WTC11 (cell line): ENCODE measurements around the gene RANBP3. TPM values are rescaled to one million over a fixed set of nuclear protein-coding genes. Genes with fewer than 3 reads are reported as not detected.

Experiments used
- ATAC-seq: fragments of 200-7000 bp; cut with Tn5 transposase; 2 replicates; pipeline ENCODE4 v1.10.0; 2021; ENCODE audit warnings: mild to moderate bottlenecking, moderate library complexity
- CTCF ChIA-PET: fragments of 300-600 bp; sonication (Branson Sonifier 250); formaldehyde crosslinking; loops from one replicate; lab custom pipeline; 2021; ENCODE audit warnings: antibody characterized with exemption; lab: Charles Lee
- POLR2A ChIA-PET: fragments of 350-600 bp; sonication (Branson Sonifier 250); formaldehyde crosslinking; loops from one replicate; lab custom pipeline; 2021; ENCODE audit warnings: antibody characterized with exemption; lab: Charles Lee
- DNase-seq: peaks from one replicate; pipeline ENCODE4 v3.0.0; 2021; ENCODE audit warnings: low spot score
- H3K27ac Mint-ChIP-seq: 2 replicates; pipeline ENCODE4 v1.8.0; 2021; ENCODE audit warnings: mixed read lengths
- H3K27me3 Mint-ChIP-seq: 2 replicates; pipeline ENCODE4 v1.8.0; 2021; ENCODE audit warnings: low read depth, mild to moderate bottlenecking, moderate library complexity, mixed read lengths
- H3K36me3 Mint-ChIP-seq: 2 replicates; pipeline ENCODE4 v1.8.0; 2021; ENCODE audit warnings: mixed read lengths
- H3K4me1 Mint-ChIP-seq: 2 replicates; pipeline ENCODE4 v1.8.0; 2022; ENCODE audit warnings: mixed read lengths
- H3K4me3 Mint-ChIP-seq: 2 replicates; pipeline ENCODE4 v1.8.0; 2021; ENCODE audit warnings: mild to moderate bottlenecking, moderate library complexity, mixed read lengths
- H3K9me3 Mint-ChIP-seq: 2 replicates; pipeline ENCODE4 v1.8.0; 2021; ENCODE audit warnings: mixed read lengths
- AR ChIP-seq: fragments of 250-450 bp; sonication (Bioruptor Pico); IDR thresholded peaks from 2 replicates; pipeline ENCODE4 v1.9.0; 2021; ENCODE audit warnings: mild to moderate bottlenecking
- ARID4B ChIP-seq: sonication (generic); formaldehyde crosslinking; IDR thresholded peaks from 2 replicates; pipeline ENCODE4 v1.8.0; 2023; ENCODE audit warnings: missing genetic modification reagents, mild to moderate bottlenecking, borderline replicate concordance
- E2F4 ChIP-seq: sonication (generic); formaldehyde crosslinking; IDR thresholded peaks from 2 replicates; pipeline ENCODE4 v1.8.1; 2022; ENCODE audit warnings: low read depth, mild to moderate bottlenecking, moderate library complexity, missing genetic modification reagents, borderline replicate concordance
- FOXJ3 ChIP-seq: sonication (generic); formaldehyde crosslinking; IDR thresholded peaks from 2 replicates; pipeline ENCODE4 v1.9.0; 2021; ENCODE audit warnings: missing genetic modification reagents, mild to moderate bottlenecking, borderline replicate concordance
- FOXP4 ChIP-seq: sonication (generic); formaldehyde crosslinking; IDR thresholded peaks from 2 replicates; pipeline ENCODE4 v1.8.0; 2022; ENCODE audit warnings: mild to moderate bottlenecking, missing genetic modification reagents
- MLX ChIP-seq: sonication (generic); formaldehyde crosslinking; IDR thresholded peaks from 2 replicates; pipeline ENCODE4 v1.8.1; 2023; ENCODE audit warnings: mild to moderate bottlenecking, missing genetic modification reagents, moderate library complexity
- MXD4 ChIP-seq: fragments of 250-450 bp; sonication (Bioruptor Pico); IDR thresholded peaks from 2 replicates; pipeline ENCODE4 v1.8.0; 2021; ENCODE audit warnings: mild to moderate bottlenecking, moderate library complexity, borderline replicate concordance
- NFATC4 ChIP-seq: fragments of 250-450 bp; sonication (Bioruptor Pico); IDR thresholded peaks from 2 replicates; pipeline ENCODE4 v1.9.0; 2021; ENCODE audit warnings: mild to moderate bottlenecking
- NR1H2 ChIP-seq: sonication (generic); formaldehyde crosslinking; IDR thresholded peaks from 2 replicates; pipeline ENCODE4 v1.9.0; 2021; ENCODE audit warnings: mild to moderate bottlenecking, moderate library complexity, missing genetic modification reagents
- OVOL2 ChIP-seq: fragments of 250-450 bp; sonication (Bioruptor Pico); IDR thresholded peaks from 2 replicates; pipeline ENCODE4 v1.9.0; 2021; ENCODE audit warnings: mild to moderate bottlenecking, borderline replicate concordance
- STAT6 ChIP-seq: sonication (generic); formaldehyde crosslinking; conservative IDR thresholded peaks from 2 replicates; pipeline ENCODE4 v1.8.1; 2023; ENCODE audit warnings: mild to moderate bottlenecking, low read depth, missing genetic modification reagents, moderate library complexity
- ZBTB21 ChIP-seq: sonication (generic); formaldehyde crosslinking; IDR thresholded peaks from 2 replicates; pipeline ENCODE4 v1.8.1; 2023; ENCODE audit warnings: mild to moderate bottlenecking, missing genetic modification reagents, borderline replicate concordance
- ZNF263 ChIP-seq: sonication (generic); formaldehyde crosslinking; IDR thresholded peaks from 2 replicates; pipeline ENCODE4 v1.8.1; 2022; ENCODE audit warnings: low read depth, mild to moderate bottlenecking, moderate library complexity, missing genetic modification reagents
- ZNF281 ChIP-seq: sonication (generic); formaldehyde crosslinking; IDR thresholded peaks from 2 replicates; pipeline ENCODE4 v1.8.0; 2023; ENCODE audit warnings: mild to moderate bottlenecking, missing genetic modification reagents
- ZNF317 ChIP-seq: sonication (generic); formaldehyde crosslinking; IDR thresholded peaks from 2 replicates; pipeline ENCODE4 v1.8.1; 2023; ENCODE audit warnings: low read depth, mild to moderate bottlenecking, moderate library complexity, missing genetic modification reagents, borderline replicate concordance
- ZNF671 ChIP-seq: fragments of 250-450 bp; sonication (Bioruptor Pico); IDR thresholded peaks from 2 replicates; pipeline ENCODE4 v1.8.0; 2021; ENCODE audit warnings: mild to moderate bottlenecking
- ZSCAN18 ChIP-seq: fragments of 250-450 bp; sonication (Bioruptor Pico); IDR thresholded peaks from 2 replicates; pipeline ENCODE4 v2.1.2; 2022; ENCODE audit warnings: mild to moderate bottlenecking, moderate library complexity
- total RNA-seq: library from RNA; stranded (reverse); gene quantifications from 3 replicates; pipeline ENCODE4 v1.2.3, GENCODE V29; 2021

The RANBP3 gene
- total RNA-seq, 1 experiment from 2014 or later = 76.3 TPM

- POLR2A ChIA-PET = no interaction called here
- no peaks in the 10 kb centered on the region for H3K27me3 Mint-ChIP-seq
- no peaks in the 10 kb centered on the region for H3K36me3 Mint-ChIP-seq
- CTCF ChIA-PET = interaction anchor here (0.6 to 2.2 kb wide), 4 partner anchors 10 to 105 kb away, joined by 3 to 10 read pairs (median 4); no protein-coding TSS in a partner anchor
- DNase-seq (no peak), ATAC-seq (no peak)
- TF ChIP-seq ARID4B (CRISPR knock-in tag) (no peak), NFATC4 (CRISPR knock-in tag) (no peak), FOXP4 (no peak), ZNF263 (CRISPR knock-in tag) (no peak), STAT6 (CRISPR knock-in tag) (no peak), NR1H2 (CRISPR knock-in tag) (no peak), OVOL2 (CRISPR knock-in tag) (no peak), ZNF281 (no peak), ZNF317 (no peak), MLX (CRISPR knock-in tag) (no peak), E2F4 (CRISPR knock-in tag) (no peak), AR (CRISPR knock-in tag) (no peak), ZNF671 (CRISPR knock-in tag) (no peak), ZBTB21 (CRISPR knock-in tag) (no peak), FOXJ3 (no peak), MXD4 (no peak), ZSCAN18 (CRISPR knock-in tag) (no peak)
- H3K4me3 Mint-ChIP-seq = no peak overlapping the region
- no peak overlapping the region for H3K27ac Mint-ChIP-seq
- H3K9me3 Mint-ChIP-seq = no peaks in the 10 kb centered on the region
- no peaks in the 10 kb centered on the region for H3K4me1 Mint-ChIP-seq
Observed at GRCh38 chr19:5908773-5909442, 69.0 kb downstream of the RANBP3 start.
